GM18858 (cell line): Measurements from ENCODE around the gene FCGR3B.
"Not testable (repeated sequence)": the region's sequence is repeated elsewhere in the genome, so short reads cannot be mapped to it uniquely, and the experiment has no call there.

ENCODE experiments used
- ATAC-seq: cut with Tn5 transposase; IDR thresholded peaks from one replicate; pipeline ENCODE4 v1.9.1; 2021; ENCODE audit not compliant: unreplicated experiment

Gene FCGR3B

DNA sequence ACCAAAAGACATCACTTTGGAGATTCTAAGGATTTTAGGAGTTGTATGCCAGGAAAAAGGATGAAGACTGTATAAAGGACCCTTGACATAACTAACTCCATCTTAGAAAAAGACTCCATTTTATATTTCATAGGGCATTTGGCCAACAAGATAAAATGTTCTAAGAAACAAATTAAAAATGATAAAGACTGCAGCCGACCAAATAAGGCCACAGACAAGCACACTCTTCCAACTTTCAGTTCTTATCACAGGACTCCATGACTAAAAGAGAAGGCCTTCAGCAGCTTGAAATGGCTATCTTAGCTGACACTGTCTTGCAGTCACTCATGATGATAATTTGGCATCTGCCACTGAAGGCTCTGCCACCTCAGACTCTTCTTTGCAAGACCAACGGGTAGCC is 8.2 kb upstream of the FCGR3B start:
- ATAC-seq = not testable (repeated sequence)

DNA sequence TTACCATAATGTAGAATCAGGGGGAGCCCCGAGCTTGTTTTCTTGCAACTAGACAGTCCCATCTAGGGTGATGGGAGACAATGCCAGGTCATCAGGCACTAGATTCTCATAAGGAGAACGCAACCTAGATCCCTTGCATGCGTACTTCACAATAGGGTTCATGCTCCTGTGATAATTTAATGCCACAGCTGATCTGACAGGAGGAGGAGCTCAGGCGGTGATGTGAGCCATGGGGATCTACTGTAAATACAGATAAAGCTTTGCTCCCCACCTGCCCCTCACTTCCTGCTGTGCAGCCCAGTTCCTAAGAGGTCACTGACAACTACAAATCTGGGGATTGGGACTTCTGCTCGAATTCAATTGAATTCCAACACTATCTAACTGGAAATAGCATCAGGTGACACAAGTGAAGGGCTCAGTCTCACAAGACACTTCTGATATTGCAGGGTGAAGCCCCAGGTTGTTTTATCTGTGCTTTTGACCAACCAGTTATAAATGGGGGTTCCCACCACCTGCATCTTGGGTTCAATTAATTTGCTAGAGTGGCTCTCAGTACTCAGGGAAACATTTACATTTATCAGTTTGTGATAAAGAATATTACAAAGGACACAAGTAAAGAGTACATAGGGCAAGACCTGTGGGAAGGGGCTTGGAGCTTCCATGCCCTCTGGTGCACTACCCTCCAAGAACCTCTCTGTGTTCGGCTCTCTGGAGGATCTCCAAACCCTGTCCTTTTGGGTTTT is 7.4 kb upstream of the FCGR3B start:
- not testable (repeated sequence) for ATAC-seq

DNA sequence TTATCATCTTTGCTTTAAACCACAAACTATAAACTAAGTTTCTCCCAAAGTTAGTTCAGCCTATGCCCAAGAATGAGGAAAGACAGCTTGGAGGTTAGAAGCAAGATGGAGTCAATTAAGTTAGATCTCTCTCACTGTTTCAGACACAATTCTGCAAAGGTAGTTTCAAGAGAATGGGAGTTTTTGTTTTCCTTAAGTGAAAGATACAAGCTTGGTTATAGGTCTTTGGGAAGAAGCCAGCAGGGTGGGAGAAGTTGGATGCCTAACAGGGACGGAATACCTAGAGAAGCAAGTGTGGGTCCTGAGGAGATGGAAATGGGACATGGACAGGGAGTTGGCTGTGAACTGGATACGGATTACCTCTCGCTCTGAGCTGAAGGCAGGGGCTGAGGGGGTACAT is 6.0 kb upstream of the FCGR3B start:
- ATAC-seq = not testable (repeated sequence)

DNA sequence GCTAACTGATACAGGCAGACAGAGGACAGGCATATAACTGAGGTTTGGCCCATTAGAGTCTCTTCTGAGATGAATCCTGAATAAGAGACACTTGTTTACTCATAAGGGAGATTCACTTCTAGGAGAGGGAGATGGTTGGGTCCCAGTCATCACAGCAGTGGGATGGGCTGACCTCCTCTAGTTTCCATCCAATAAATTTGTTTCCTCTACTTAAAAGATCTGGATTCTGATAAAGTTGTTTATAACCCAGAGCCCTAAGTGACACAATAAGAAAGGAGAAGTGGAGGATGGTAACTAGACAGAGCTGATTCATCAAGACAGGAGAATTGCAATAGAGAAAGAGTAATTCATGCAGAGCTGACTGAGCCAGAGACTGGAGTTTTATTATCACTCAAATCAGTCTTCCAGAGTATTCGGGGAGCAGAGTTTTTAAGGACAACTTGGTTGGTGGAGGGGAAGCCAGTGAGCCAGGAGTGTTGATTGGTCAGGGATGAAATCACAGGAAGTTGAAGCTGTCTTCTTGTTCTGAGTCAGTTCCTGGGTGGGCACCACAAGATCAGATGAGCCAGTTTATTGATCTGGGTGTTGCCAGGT is 5.3 kb upstream of the FCGR3B start:
- ATAC-seq = not testable (repeated sequence)

DNA sequence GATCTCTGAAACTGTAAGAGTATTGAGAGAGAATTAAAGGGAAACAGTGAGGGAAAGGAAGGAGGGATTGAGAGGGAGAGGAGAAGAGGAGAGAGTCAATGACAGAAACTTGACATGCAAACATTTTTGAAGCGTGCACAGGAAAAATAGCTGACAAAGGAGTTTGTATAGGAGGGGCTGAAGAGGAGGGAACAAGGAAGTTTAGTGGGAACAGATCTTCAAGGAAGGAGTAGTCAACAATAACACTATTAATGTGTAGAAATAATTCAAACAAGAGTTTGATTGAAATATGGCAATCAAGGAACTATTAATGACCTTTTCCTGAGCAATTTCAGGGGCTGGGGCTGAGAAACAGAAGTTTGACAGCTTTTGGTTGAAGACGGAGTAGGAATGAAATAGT is 4.0 kb upstream of the FCGR3B start:
- ATAC-seq = not testable (repeated sequence)

DNA sequence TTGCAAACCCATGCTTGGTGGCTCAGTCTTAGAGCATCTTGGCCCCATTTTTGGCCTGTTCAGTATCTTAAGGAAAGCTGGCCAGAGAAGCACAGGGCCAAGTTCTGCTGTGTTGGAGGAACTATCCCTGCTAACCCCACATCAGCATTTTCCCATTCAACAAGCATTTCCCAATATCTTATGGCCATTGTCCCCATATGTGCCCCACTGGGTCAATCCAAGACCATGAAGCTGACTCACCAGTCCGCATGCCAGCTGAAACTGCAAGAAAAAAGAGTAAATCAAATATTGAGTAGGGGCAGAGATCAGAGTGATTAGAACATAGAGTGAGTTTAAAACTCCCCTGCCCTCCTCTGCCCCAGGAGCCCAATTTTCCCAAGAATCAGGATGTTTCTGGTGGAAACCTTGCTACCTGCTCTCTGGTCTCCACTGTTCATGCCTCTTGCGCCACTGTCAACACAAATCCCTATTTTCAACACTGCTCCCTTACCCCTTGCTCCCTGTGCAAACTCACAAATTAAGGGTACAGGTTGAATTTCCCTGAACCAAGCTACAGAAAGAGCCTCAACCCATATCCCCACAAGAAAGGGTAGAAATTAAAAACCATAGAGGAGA is 741 bp downstream of the FCGR3B start:
- not testable (repeated sequence) for ATAC-seq

DNA sequence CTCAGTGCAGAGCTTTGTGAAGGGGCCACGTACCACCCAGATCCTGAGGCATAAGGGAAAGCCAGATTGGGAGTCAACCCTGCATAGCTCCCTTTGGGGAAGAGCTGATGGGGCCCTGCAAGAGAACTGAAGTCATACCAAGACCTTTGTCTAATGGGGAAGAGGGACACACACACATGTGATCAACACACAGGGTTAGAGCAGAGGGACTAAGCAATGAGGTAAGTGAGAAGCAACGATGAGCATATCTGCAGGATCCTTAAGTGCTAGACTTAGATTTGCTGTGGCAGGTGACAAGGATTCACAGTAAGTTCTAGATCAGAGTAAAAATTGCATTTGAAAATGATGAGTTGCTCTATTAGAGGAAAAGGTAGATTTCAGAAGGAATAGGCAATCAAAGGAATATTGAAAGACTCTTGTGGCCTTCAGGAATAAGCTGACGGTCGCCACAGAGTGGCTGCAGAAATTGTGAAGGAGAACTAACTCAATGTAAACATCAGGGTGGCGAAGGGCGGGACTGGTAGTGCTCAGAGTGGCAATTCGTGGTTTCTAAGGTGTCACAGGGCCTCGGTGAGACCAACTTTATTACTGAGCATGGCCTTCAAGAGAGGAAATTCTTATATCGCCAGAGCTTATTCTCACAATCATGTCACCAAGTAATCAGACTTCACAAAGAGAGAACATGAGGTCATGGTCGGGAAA is 4.4 kb downstream of the FCGR3B start:
- ATAC-seq = not testable (repeated sequence)

DNA sequence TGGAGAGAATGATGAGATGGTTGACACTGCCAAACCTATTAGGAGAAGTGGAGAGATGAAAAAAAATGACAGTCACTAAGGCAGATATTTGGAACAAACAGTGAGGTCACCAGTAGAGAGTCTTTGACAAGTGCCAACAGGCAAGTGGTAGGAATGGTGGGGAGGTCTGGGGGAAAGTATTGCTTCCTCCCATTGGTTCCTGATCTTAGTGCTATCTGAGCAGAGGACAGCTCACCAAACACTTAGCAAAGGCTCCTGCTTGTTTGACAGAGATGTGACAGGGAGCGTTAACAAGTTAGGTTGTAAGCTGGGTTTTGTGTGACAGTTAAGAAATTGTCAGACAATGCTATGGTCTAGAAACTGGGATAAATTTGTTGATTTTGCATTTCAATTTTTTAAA is 6.4 kb downstream of the FCGR3B start:
- ATAC-seq = not testable (repeated sequence)

DNA sequence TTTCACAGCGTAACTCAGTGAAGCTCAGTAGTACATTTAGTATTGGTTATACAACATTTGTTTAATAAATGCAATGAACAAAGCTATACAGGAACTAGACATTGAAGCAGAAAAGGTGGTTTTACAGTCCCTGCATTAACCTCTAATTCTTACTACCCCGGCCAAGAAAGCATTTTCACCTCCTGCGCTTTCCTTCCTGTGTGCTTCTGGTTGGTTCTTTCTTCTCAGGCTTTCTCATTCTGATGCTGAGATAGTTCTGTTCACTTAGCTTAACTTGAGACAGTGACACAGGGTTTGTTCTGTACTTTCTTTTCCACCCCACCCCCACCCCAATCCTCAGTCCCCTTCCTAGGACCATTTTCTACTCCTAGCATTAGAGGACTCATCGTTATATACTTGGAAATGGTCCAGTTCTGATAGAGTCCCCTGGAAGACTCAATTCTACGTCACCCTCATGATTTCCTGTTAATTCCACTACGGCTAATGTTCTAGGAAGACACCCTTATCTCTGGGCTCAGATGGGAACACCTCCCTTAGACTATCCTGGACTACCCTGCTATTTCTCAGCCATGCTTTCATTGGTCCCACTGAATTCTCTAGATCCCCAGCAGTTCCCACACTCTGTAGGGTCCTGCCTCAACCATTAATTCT is 7.5 kb downstream of the FCGR3B start:
- peak; percentile 42 for ATAC-seq

DNA sequence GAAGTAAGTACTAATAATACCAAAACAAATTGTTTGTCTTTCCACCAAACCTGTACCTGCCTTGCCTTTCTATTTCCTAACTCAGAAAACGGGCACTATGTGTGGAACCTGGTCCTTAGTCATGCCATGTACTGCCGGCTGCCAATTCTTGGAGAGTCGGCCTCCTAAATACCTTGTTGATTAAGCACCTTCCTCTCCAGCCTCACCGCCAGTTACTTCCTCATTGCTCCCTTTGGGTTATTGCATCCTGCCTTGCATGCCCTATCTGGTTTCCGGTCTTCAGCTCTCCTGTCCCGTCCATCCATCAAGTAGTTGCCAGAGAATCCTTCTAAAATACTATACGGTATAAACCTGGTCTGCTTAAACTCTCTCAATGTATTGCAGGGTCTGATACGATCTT is 8.9 kb downstream of the FCGR3B start:
- not testable (repeated sequence) for ATAC-seq

DNA sequence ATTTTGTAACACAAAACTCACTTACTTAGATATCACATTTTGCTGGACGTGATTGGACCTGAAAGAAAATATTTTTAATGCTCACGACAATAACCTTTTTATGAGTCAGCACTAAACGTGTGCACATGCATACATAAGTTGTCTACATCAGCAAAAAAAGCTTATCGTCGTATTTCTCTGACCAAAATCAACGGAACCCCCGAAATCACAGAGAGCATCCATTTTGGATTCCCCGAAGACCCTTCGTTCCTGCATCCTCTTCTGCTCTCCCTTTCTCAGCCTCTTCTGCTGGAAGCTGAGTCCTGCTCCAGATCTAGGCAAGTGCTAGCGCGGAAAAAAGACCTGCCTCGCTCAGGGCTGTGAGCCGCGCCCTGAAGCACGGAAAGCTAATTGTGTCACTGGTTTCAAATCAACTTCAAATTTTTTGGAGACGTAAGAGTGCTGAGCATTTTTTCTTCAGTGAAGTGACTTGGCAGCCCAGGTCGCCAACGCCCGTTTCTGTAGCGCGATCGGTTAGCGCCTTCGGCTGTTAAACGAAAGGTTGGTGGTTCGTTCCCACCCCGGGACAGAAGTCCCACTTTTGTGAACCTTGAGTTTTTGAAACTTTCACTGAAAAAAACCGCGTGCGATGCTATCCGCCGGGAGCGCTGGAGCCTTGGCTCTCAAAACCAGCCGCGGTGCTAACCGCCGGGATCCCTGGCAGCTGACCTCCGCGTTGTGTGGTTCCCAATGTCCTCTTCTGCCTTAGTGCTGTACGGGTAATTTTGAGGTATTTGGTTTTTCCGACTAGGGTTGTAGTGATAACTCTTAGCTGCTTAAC is 9.6 kb downstream of the FCGR3B start:
- ATAC-seq = peak; percentile 46

DNA sequence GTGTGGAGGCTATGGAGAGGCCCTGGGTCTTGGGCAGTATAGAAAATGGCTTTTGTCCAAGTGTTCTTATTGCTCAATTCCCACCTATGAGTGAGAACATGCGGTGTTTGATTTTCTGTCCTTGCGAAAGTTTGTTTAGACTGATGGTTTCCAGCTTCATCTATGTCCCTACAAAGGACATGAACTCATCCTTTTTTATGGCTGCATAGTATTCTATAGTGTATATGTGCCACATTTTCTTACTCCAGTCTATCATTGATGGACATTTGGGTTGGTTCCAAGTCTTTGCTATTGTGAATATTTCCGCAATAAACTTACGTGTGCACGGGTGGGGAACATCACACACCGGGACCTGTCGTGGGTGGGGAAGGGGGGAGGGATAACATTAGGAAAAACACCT is 10.6 kb downstream of the FCGR3B start:
- not testable (repeated sequence) for ATAC-seq

DNA sequence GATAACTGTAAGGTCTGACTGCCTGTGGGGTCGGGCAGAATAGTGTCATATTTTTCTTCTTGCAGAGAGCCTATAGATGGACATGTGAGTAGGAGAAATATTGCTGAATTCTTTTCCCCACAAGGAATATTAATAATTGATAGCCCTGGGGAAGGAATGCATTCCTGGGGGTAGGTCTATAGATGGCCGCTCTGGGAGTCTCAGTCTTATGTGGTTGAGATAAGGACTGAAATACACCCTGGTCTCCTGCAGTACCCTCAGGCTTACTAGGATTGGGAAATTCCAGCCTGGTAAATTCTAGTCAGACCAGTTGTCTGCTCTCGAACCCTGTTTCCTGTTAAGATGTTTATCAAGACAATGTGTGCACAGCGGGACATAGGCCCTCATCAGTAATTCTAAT is 12.5 kb downstream of the FCGR3B start:
- ATAC-seq = not testable (repeated sequence)

DNA sequence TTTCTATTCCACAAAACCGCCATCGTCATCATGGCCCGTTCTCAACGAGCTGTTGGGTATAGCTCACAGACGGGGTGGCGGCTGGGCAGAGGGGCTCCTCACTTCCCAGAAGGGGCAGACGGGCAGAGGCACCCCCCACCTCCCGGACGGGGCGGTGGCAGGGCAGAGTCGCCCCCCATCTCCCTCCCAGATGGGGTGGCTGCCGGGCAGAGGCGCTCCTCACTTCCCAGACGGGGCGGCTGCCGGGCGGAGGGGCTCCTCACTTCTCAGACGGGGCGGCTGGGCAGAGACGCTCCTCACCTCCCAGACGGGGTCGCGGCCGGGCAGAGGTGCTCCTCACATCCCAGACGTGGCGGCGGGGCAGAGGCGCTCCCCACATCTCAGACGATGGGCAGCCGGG is 14.6 kb downstream of the FCGR3B start:
- ATAC-seq = not testable (repeated sequence)

DNA sequence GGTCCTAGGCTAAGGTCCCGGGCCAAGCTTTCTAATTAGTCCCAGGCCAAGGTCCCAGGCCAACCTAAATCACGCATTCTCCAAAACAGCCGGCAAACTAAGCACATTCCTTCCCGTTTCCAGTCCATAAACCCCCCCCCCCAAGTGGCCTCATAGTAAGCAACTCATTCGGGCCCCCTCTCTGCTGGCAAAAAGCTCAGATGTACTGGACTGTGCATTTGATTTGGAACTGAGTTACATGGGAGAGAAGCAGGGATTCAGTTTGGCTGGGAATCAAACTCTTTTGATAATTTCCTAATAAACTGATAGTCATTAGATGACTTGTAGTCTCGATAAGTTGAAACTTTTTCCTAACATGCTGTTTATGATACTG is 17.8 kb downstream of the FCGR3B start:
- not testable (repeated sequence) for ATAC-seq

DNA sequence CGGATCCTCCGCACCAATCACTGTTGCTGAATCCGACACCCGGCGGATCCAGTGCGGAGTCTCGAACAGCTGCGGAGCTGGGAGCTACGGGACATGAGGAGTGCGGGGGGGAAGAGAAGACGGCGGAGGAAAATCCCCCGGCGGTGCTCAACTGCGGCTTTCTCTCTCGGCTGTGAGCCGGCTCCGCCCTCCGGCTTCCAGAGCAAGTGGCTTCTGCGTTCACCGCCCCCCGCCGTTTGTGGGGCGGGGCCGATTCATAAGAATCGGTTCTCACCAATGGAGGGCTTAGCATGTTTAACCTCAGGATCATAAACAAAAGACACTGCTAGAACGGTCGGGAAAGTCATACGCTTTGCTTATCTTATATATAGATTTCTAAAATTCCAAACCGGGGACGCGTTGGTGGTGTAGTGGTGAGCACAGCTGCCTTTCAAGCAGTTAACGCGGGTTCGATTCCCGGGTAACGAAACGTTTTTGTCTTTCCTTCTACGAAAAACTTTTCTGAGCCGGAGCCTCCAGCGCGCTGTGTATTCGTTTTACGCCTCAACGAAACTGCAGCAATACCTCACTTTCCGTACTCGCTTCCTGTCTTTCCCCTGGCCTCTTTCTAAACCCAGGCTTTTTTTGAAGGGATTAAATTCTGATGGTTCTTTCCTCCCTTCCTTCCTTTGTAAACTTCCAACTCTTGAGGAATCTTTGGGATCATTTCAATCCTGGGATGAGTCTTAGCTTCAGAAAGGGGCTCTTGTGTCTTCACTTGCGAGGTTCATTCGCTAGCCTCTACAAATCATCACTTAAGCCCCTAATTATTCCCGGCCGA is 18.4 kb downstream of the FCGR3B start:
- ATAC-seq = peak; percentile 46

DNA sequence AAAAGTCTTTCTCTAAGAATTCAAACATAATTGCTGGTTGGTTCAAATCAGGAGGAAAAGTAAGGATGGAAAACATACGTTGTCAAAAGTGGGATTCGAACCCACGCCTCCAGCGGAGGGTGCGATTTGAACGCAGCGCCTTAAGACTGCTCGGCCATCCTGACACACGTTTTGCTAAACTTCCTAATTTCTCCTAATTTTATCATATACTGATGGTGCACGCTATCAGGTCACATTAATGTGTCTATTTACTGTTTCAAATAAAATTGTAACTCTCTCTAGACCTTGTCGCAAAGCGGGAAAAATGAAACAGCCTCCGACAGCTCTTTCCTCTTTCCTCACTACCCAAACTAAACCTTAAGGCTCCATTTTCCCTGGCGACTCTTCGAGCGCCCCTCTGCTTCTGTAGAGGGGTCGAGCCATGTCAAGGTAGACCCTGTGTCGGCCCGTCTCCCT is 19.1 kb downstream of the FCGR3B start:
- ATAC-seq = not testable (repeated sequence)

DNA sequence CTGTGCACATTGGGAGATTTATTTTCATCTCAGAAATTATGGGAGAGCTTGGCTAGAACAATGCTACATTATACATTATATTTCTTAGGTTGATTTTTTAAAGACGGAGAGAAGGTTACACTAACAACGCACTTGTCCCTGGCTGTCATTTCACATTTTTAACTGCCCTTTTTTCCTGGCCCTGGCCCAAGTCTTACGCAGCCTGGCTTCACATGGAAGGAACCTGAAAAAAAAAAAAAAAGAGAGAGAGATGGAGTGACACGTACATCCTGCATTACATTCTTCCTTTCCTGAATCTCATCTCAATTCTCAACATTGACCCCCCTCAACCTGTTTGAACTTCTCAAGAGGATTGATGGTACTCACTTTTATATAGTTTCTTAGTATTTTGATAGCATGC is 20.8 kb downstream of the FCGR3B start:
- ATAC-seq = not testable (repeated sequence)
